GM04504 (cell line): Measurements from ENCODE around the gene ELMOD2.

ENCODE experiments used
- DNase-seq: peaks from one replicate; pipeline ENCODE4 v3.0.0-alpha.2; 2012; ENCODE audit warnings: low read depth

The ELMOD2 gene

DNA sequence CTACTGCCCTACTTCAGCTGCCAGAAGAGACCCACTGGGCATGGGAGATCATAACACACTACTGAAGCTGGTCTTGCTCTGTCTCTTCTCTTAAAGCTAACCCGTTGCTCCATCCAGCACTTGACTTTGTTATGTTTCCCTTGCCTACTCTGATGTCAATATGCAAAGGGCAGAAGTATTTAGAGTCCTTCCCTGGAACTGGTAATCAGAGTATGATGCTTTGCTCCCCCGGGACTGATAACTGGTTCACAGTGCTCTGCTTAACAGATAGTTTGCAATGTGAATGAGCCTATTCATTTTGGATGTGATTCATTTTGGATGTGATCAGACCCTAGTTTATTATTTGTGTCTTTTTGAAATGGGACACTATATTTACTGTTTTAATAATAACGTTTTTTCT lies 57.1 kb downstream of the ELMOD2 start:
- DNase-seq = no peak

DNA sequence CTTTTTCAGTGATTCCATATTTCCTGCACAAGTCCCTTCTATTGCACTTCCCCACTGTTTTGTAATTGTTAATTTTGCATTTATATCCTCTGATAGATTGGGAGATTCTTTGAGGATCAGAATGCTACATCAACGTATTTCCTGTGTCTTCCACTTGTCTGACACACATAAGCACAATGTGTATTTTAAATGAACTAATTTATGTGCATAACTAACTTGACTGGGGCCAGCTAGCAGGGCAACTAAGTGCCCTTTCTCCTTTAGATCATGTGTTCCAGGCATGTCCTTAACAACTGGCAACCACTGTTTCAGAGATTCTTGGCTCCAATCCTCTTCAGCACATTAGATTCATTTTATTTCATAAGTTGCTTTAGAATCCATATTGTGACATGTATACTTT lies 60.5 kb downstream of the ELMOD2 start:
- no peak for DNase-seq

DNA sequence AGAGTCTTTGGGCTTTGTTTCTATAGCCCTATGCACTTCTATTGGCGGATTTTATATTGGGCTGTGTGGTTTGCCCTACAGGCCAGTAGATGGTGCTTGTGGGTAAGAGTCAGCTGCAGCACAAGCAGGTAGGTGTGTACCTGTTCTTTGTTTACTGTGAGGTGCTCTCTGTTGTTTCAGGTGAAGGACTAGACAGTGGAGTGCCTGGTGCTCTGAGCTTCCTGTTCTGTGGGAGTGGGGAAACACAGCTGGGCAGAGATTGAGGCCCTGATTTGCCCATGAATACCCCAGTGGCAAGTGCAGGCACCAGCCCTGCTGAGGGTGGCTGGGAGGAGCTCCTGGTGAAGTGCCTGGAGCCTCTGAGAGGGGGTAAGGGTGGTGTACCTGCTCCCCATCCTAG lies 71.1 kb downstream of the ELMOD2 start:
- no peak for DNase-seq

DNA sequence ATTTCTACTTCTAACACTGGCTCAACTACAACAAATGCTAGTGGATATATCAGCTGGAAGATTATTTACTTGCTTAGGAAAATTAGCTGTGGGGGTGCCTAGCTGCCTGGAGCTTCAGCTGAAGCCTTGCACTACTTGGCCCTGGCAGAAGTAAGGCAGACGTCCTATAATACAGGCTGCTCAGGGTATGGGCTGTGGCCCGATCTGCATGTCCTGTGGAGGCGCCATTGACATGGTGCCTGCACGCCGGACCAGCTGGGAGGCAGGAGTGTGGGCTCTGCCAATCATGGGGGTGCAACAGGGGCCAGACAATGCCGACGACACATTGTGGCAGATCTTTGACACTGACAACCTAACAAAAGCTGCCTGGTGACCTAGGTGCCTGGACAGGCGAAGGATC lies 76.4 kb downstream of the ELMOD2 start:
- DNase-seq = no peak

DNA sequence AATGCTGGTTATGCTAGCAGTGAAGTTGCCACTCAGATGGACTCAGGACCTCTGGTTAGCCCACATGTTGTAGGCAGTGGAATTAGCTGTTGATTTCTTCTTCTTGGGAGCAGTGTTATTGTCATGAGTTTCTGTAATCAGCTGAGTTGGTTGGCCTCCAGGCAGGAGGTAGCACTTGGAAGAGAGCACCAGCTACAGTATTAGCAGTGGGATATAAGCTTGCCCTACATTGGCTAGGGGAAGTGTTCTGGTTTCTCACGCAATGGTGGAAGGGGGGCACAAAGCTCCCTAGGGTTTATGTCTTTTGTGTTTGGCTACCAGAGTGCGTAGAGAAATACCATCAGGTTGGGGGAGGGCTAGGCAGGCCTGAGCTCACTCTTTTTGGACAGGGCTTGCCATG lies 78.7 kb downstream of the ELMOD2 start:
- no peak for DNase-seq

DNA sequence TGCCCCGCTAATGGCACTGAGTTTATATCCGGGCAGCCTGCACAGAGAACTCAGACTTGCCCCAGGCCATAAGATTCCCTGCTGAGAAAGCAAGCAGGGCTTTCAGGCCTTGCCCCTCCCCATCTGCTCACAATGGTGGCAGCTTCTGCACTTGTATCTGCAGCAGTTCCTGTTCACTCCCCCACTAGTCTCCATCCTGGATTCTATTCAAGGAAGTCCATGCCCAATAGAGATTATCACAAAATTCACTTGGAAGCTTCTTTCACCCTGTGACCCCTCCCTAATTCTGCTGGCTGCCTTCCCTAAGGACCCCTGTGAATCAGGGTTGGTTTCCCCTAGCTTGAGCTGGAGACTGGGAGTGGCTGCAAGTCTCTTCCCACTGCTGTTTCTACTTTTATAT lies 79.3 kb downstream of the ELMOD2 start:
- DNase-seq = no peak
